OCI-LY7 (cell line): ENCODE data around the gene SLC25A30. TPM values are rescaled to one million over a fixed set of nuclear protein-coding genes. Genes with fewer than 3 reads are reported as not detected.

Experiments
- BruUV-seq: library from RNA; stranded (reverse); fragments of 400-500 nt; replicated peaks from 2 replicates; lab custom pipeline; 2021; lab: Mats Ljungman, UMichigan
- CTCF ChIA-PET: fragments of 300-600 bp; sonication (Branson Sonifier 250); formaldehyde crosslinking; loops from one replicate; lab custom pipeline; 2022; ENCODE audit warnings: antibody characterized with exemption; ENCODE audit not compliant: unreplicated experiment; lab: Charles Lee
- POLR2A ChIA-PET: fragments of 300-600 bp; sonication (Branson Sonifier 250); formaldehyde crosslinking; loops from one replicate; lab custom pipeline; 2022; ENCODE audit warnings: antibody characterized with exemption; lab: Charles Lee
- DNase-seq: peaks from one replicate; pipeline ENCODE4 v3.0.0-alpha.2; 2015; ENCODE audit warnings: low spot score
- H2AFZ ChIP-seq: fragments of 200-600 bp; sonication (generic), shearing (Covaris generic); 2 replicates; pipeline ENCODE4 v1.6.1; 2014; ENCODE audit warnings: mild to moderate bottlenecking, antibody characterized with exemption, low read length, moderate library complexity
- H3K27ac ChIP-seq: fragments of 200-600 bp; sonication (generic); 2 replicates; pipeline ENCODE4 v1.5.1; 2014; ENCODE audit warnings: mixed run types, low read depth, mild to moderate bottlenecking, moderate library complexity, low read length, inconsistent platforms; ENCODE audit not compliant: poor library complexity, severe bottlenecking
- H3K36me3 ChIP-seq: fragments of 200-600 bp; sonication (generic); 2 replicates; pipeline ENCODE4 v1.6.1; 2014; ENCODE audit warnings: mild to moderate bottlenecking, antibody characterized with exemption, low read length, moderate library complexity, mixed read lengths; ENCODE audit not compliant: insufficient read depth
- H3K4me1 ChIP-seq: fragments of 200-600 bp; sonication (generic); 2 replicates; pipeline ENCODE4 v1.5.1; 2014; ENCODE audit warnings: mild to moderate bottlenecking, low read length; ENCODE audit not compliant: insufficient read depth, poor library complexity, severe bottlenecking
- H3K4me2 ChIP-seq: fragments of 200-600 bp; sonication (generic); 2 replicates; pipeline ENCODE4 v1.6.1; 2014; ENCODE audit warnings: mild to moderate bottlenecking, low read length
- H3K4me3 ChIP-seq: fragments of 200-600 bp; sonication (generic); 2 replicates; pipeline ENCODE4 v1.5.1; 2014; ENCODE audit warnings: mild to moderate bottlenecking, low read depth, low read length; ENCODE audit not compliant: poor library complexity, severe bottlenecking
- H3K79me2 ChIP-seq: fragments of 200-600 bp; sonication (generic); 2 replicates; pipeline ENCODE4 v1.6.1; 2016; ENCODE audit warnings: low read depth, mild to moderate bottlenecking, low read length, moderate library complexity, mixed read lengths; ENCODE audit not compliant: insufficient read depth
- H3K9me2 ChIP-seq: fragments of 200-600 bp; sonication (generic); 2 replicates; pipeline ENCODE4 v1.6.1; 2016; ENCODE audit warnings: mild to moderate bottlenecking, low read length, mixed read lengths; ENCODE audit not compliant: insufficient read depth
- H3K9me3 ChIP-seq: fragments of 200-600 bp; sonication (generic); 2 replicates; pipeline ENCODE4 v1.6.1; 2014; ENCODE audit warnings: mild to moderate bottlenecking, mixed run types, low read length, mixed read lengths
- H4K20me1 ChIP-seq: fragments of 200-600 bp; sonication (generic); 2 replicates; pipeline ENCODE4 v1.6.1; 2014; ENCODE audit warnings: mild to moderate bottlenecking, antibody characterized with exemption, low read length, moderate library complexity, mixed read lengths; ENCODE audit not compliant: insufficient read depth
- CTCF ChIP-seq: fragments of 200-600 bp; sonication (generic); conservative IDR thresholded peaks from 2 replicates; pipeline ENCODE4 v1.5.1; 2014; ENCODE audit warnings: mild to moderate bottlenecking, antibody characterized with exemption, low read length, moderate library complexity, mixed read lengths
- EZH2phosphoT487 ChIP-seq: fragments of 200-600 bp; sonication (generic); IDR thresholded peaks from 2 replicates; pipeline ENCODE4 v1.6.1; 2018; ENCODE audit warnings: low read depth, borderline replicate concordance, mild to moderate bottlenecking, mixed run types, antibody characterized with exemption, low read length, moderate library complexity, mixed read lengths
- intact Hi-C: fragments of 100-400 bp; cut with micrococcal nuclease; formaldehyde crosslinking; loops from one replicate; pipeline ENCODE4 v1.10.0; 2022; ENCODE audit not compliant: unreplicated experiment
- total RNA-seq, 2 experiments: library from RNA; depleted of rRNA in 1 of 2; stranded (reverse); fragments of >200 nt in 1 of 2; shearing (Covaris generic) in 1 of 2; gene quantifications; 2 replicates each; pipeline ENCODE4 v1.2.3, GENCODE V29; 2014 to 2022

SLC25A30 gene
- total RNA-seq, 2 experiments from 2014 or later: 0.78 to 1.5 TPM

- H3K4me2 ChIP-seq: peak within 1 kb of the TSS; percentile 92
- H3K79me2 ChIP-seq: peaks cover 42% of the 10 kb centered on the region; the same call in 1 of the 2 replicates
- no peaks in the 10 kb centered on the region for H4K20me1 ChIP-seq
- ChIA-PET CTCF (interaction anchor here (0.6 kb wide), 1 partner anchor 106 kb away, joined by 7 read pairs; no protein-coding TSS in a partner anchor), POLR2A (interaction anchor here (1.0 to 1.6 kb wide), 3 partner anchors 9 to 123 kb away, joined by 3 to 4 read pairs (median 4); partner anchors contain the start of gene TPT1)
- H3K4me1 ChIP-seq: peaks cover 23% of the 10 kb centered on the region
- H3K9me3 ChIP-seq: no peaks in the 10 kb centered on the region
- BruUV-seq: no TSS peak
- no peaks in the 10 kb centered on the region for H3K9me2 ChIP-seq
- TF ChIP-seq CTCF (peak; percentile 11; the same call in 1 of the 2 replicates), EZH2phosphoT487 (no peak)
- H3K27ac ChIP-seq: peak within 1 kb of the TSS; percentile 53
- DNase-seq: peak; percentile 97
- intact Hi-C loops: loop anchor here (2.0 to 5.0 kb wide), 2 partner anchors 48 to 124 kb away; partner anchors contain the start of genes SLC25A30 and TPT1
- peak within 1 kb of the TSS; percentile 97 for H3K4me3 ChIP-seq
- H3K36me3 ChIP-seq: peaks cover 6% of the 10 kb centered on the region; the same call in 1 of the 2 replicates
- peak within 1 kb of the TSS; percentile 99 for H2AFZ ChIP-seq
Observed at GRCh38 chr13:45464687-45465453, 46.7 kb upstream of the SLC25A30 start, which contains the start of gene COG3. COG3 (plus strand) TSS chr13:45464939; CDS start chr13:45465037, 98 bp downstream.

GRCh38 chr13:45464141-45464686 lies 46.0 kb upstream of the SLC25A30 start:
- Histone ChIP-seq H3K36me3 (peaks cover 6% of the 10 kb centered on the region; the same call in 1 of the 2 replicates), H2AFZ (peak overlapping the region; percentile 99), H3K9me3 (peaks cover 6% of the 10 kb centered on the region; the same call in 1 of the 2 replicates), H3K27ac (peak overlapping the region; percentile 53), H3K9me2 (no peaks in the 10 kb centered on the region), H4K20me1 (no peaks in the 10 kb centered on the region), H3K79me2 (peaks cover 35% of the 10 kb centered on the region; the same call in 1 of the 2 replicates), H3K4me2 (peak overlapping the region; percentile 92), H3K4me3 (peak overlapping the region; percentile 97), H3K4me1 (peaks cover 23% of the 10 kb centered on the region)
- DNase-seq: no peak
- BruUV-seq: no TSS peak
- POLR2A ChIA-PET: interaction anchor here (1.5 to 1.6 kb wide), 2 partner anchors 10 to 123 kb away, joined by 4 read pairs; partner anchors contain the start of gene TPT1
- TF ChIP-seq EZH2phosphoT487 (no peak), CTCF (peak; percentile 48; the same call in 1 of the 2 replicates)
- CTCF ChIA-PET: no interaction called here
- intact Hi-C loops: loop anchor here (2.0 to 5.0 kb wide), 2 partner anchors 47 to 123 kb away; partner anchors contain the start of genes SLC25A30 and TPT1
